ENCODE data around the gene LPP.

DNA sequence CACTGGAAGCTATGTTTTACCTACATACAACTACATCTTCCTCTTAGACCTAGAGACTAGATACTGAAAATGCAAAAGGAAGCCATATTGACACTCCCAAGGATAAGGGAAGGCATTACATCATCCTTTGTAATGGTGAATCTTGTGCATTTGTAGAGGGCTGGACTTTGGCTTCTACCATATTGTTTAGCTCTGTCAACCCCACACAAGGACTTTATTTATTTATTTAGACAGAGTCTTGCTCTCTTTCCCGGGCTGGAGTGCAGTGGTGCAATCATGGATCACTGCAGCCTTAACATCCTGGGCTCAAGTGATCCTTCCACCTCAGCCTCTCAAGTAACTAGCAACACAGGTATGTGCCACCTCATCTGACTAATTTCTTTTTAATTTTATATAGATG is 686.3 kb downstream of the LPP start:
- TF ChIP-seq, protein P1, sequence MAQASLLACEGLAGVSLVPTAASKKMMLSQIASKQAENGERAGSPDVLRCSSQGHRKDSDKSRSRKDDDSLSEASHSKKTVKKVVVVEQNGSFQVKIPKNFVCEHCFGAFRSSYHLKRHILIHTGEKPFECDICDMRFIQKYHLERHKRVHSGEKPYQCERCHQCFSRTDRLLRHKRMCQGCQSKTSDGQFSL (CRISPR knock-in tag; IDR thresholded peaks at IDR 0.05): no peak
- TF ChIP-seq FOXK1 (CRISPR knock-in tag; IDR thresholded peaks at IDR 0.05; ENCODE audit: borderline replicate concordance, low read depth) (peak; percentile 26; the same call in 1 of the 2 replicates), ZFP36 (IDR thresholded peaks at IDR 0.05; ENCODE audit: borderline replicate concordance, low read depth, low read length, partially characterized antibody) (no peak), ZNF484 (CRISPR knock-in tag; IDR thresholded peaks at IDR 0.05; ENCODE audit: borderline replicate concordance, low read depth) (no peak), ZBTB2 (CRISPR knock-in tag; IDR thresholded peaks at IDR 0.05; ENCODE audit: low read depth) (no peak), CTCF (CRISPR knock-in tag; IDR thresholded peaks at IDR 0.05) (no peak), MXI1 (IDR thresholded peaks at IDR 0.05; ENCODE audit: borderline replicate concordance, low read depth, low read length) (no peak), CHD2 (IDR thresholded peaks at IDR 0.05; ENCODE audit: low read depth, low read length) (no peak), POLR2A (IDR thresholded peaks at IDR 0.05; ENCODE audit: insufficient read depth in 1 of 2, low read depth in 2 of 2, low read length in 2 of 2) (no peak), ZBTB7A (CRISPR knock-in tag; IDR thresholded peaks at IDR 0.05) (no peak), SUZ12 (IDR thresholded peaks at IDR 0.05; ENCODE audit: low read depth, low read length) (no peak)
- TF ChIP-seq, protein P2, sequence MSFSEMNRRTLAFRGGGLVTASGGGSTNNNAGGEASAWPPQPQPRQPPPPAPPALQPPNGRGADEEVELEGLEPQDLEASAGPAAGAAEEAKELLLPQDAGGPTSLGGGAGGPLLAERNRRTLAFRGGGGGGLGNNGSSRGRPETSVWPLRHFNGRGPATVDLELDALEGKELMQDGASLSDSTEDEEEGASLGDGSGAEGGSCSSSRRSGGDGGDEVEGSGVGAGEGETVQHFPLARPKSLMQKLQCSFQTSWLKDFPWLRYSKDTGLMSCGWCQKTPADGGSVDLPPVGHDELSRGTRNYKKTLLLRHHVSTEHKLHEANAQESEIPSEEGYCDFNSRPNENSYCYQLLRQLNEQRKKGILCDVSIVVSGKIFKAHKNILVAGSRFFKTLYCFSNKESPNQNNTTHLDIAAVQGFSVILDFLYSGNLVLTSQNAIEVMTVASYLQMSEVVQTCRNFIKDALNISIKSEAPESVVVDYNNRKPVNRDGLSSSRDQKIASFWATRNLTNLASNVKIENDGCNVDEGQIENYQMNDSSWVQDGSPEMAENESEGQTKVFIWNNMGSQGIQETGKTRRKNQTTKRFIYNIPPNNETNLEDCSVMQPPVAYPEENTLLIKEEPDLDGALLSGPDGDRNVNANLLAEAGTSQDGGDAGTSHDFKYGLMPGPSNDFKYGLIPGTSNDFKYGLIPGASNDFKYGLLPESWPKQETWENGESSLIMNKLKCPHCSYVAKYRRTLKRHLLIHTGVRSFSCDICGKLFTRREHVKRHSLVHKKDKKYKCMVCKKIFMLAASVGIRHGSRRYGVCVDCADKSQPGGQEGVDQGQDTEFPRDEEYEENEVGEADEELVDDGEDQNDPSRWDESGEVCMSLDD (CRISPR knock-in tag; IDR thresholded peaks at IDR 0.05; ENCODE audit: borderline replicate concordance): no peak
- TF ChIP-seq, protein P3, sequence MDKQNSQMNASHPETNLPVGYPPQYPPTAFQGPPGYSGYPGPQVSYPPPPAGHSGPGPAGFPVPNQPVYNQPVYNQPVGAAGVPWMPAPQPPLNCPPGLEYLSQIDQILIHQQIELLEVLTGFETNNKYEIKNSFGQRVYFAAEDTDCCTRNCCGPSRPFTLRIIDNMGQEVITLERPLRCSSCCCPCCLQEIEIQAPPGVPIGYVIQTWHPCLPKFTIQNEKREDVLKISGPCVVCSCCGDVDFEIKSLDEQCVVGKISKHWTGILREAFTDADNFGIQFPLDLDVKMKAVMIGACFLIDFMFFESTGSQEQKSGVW (CRISPR knock-in tag; IDR thresholded peaks at IDR 0.05; ENCODE audit: borderline replicate concordance): no peak
